AG10803 (cell line): Measurements from ENCODE around the gene MED12L.
A peak's percentile ranks its signal among the peaks of the same experiment; 100 is the strongest.

Source experiments
- DNase-seq: peaks from one replicate; pipeline ENCODE4 v3.0.0; 2010; ENCODE audit warnings: low read depth
- H3K4me3 ChIP-seq: 2 replicates; pipeline ENCODE4 v1.5.1; 2011; ENCODE audit warnings: mild to moderate bottlenecking, low read length, control low read depth
- TF ChIP-seq, protein P1 (sequence below): conservative IDR thresholded peaks from 2 replicates; pipeline ENCODE4 v1.5.1; 2011; ENCODE audit warnings: mild to moderate bottlenecking, low read length, control low read depth, inconsistent platforms

Gene MED12L

GRCh38 chr3:151452368-151452767 lies 366.9 kb downstream of the MED12L start:
- DNase-seq = no peak
- TF ChIP-seq, protein P1, sequence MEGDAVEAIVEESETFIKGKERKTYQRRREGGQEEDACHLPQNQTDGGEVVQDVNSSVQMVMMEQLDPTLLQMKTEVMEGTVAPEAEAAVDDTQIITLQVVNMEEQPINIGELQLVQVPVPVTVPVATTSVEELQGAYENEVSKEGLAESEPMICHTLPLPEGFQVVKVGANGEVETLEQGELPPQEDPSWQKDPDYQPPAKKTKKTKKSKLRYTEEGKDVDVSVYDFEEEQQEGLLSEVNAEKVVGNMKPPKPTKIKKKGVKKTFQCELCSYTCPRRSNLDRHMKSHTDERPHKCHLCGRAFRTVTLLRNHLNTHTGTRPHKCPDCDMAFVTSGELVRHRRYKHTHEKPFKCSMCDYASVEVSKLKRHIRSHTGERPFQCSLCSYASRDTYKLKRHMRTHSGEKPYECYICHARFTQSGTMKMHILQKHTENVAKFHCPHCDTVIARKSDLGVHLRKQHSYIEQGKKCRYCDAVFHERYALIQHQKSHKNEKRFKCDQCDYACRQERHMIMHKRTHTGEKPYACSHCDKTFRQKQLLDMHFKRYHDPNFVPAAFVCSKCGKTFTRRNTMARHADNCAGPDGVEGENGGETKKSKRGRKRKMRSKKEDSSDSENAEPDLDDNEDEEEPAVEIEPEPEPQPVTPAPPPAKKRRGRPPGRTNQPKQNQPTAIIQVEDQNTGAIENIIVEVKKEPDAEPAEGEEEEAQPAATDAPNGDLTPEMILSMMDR = no peak
- no peak overlapping the region for H3K4me3 ChIP-seq

DNA sequence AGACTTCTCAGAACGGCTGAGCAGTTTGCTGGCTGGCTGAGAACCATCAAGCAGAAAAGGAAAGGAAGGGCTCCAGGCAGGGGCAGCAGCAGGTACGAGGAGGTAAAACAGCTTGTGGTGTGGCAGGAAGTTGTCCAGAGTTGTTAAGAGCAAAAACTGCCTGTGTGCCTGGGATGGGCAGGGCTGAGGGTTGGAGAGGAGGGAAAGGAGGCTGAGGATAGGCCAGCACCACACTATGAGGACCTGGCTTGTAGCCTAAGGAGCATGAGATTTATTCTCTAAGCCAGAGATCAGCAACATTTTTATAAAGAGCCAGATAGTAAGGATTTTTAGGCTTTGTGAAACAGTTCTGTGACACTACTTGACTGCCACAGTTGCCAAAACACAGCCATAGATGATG lies 367.4 kb downstream of the MED12L start:
- no peak for DNase-seq
- H3K4me3 ChIP-seq = no peak overlapping the region
- TF ChIP-seq, protein P1 = no peak

DNA sequence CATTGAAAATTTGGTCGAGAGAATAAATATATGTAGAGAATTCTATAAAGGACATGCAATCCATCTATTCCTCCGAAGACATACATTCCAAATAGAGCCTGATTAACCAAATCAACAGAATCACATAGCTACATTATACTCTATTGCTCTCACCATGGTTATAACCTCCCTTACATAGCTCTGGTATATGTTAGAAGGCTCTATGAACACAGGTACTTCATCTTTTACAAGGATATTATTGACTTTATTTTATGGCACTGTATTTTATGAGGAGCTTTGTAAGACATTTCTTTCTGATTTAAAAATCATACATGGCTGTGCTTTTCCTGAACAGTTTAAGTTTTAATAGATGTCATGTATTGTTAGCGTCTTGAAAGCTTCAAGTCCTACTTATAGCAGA lies 370.6 kb downstream of the MED12L start:
- TF ChIP-seq, protein P1 = no peak
- H3K4me3 ChIP-seq = no peak overlapping the region
- DNase-seq = no peak

DNA sequence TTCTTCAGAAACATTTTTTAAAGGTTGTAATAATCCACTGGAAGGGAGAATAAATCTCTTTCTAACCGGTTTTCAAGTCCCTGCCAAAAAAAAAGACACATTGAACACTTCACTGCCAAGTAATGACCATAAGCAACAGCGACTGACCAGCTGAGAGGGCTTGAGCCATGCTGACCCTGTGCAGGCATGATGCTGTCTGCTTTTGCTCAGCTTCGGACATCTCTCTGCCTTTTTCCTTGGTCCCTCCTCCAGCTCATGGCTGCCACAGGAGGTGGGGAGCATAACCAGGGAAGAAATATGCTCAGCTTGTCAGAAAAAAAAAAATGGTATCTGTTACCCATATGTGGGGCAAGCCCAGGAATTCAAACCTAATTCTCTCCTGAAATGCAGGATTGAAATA lies 373.9 kb downstream of the MED12L start:
- no peak for DNase-seq
- no peak overlapping the region for H3K4me3 ChIP-seq
- TF ChIP-seq, protein P1 = no peak

DNA sequence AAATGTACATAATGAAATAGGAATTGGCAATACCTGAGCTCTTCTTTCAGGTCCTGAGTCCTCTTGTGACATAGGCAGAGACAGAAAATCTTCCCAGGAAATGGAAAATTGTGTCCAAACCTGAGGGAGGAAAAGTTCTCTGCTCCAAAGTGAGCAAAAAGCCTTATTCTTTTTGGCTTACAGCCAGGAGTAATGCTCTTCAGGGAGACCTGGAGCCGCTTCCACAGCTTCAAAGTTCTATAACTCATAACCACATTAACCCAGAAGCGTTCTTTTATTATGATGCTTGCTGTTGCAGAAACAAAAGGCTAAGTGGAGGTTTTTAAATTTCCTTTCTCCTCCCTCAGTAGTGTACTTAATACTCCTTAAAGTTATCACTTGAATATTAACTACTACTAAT lies 374.8 kb downstream of the MED12L start:
- TF ChIP-seq, protein P1 = no peak
- peak overlapping the region; percentile 60 for H3K4me3 ChIP-seq
- peak; percentile 17 for DNase-seq

- H3K4me3 ChIP-seq = peak within 1 kb of the TSS; percentile 60
These were observed 375.4 kb downstream of the MED12L start, which contains the start of gene IGSF10 for GRCh38 chr3:151460774-151461450. Gene IGSF10, minus strand, starts transcription at chr3:151461061. Its CDS starts 2,352 bp downstream, at chr3:151458709.

More at GRCh38 chr3:151460774-151461450, 375.4 kb downstream of the MED12L start, which contains the start of gene IGSF10:
- DNase-seq = no peak
- TF ChIP-seq, protein P1 = no peak
